GM23248 (cell line): Measurements from ENCODE around the gene CHRNA4. TPM values are rescaled to one million over a fixed set of nuclear protein-coding genes. Genes with fewer than 3 reads are reported as not detected.

Source experiments
- DNase-seq: peaks from one replicate; pipeline ENCODE4 v3.0.0-alpha.2; 2015
- H2AFZ ChIP-seq: fragments of 200-600 bp; sonication (generic); 2 replicates; pipeline ENCODE4 v1.6.1; 2016; ENCODE audit warnings: antibody characterized with exemption
- H3F3A ChIP-seq: fragments of 200-600 bp; sonication (generic); 2 replicates; pipeline ENCODE4 v1.6.1; 2016; ENCODE audit warnings: mild to moderate bottlenecking, antibody characterized with exemption, mixed run types; ENCODE audit not compliant: insufficient read depth
- H3K27ac ChIP-seq: fragments of 200-600 bp; sonication (generic); 2 replicates; pipeline ENCODE4 v1.5.1; 2016; ENCODE audit warnings: mild to moderate bottlenecking
- H3K27me3 ChIP-seq: fragments of 200-600 bp; sonication (generic); replicated peaks from 2 replicates; pipeline ENCODE4 v1.6.1; 2016; ENCODE audit warnings: mild to moderate bottlenecking; ENCODE audit not compliant: insufficient read depth
- H3K36me3 ChIP-seq: fragments of 200-600 bp; sonication (generic); 2 replicates; pipeline ENCODE4 v1.6.1; 2016; ENCODE audit warnings: low read depth, mild to moderate bottlenecking
- H3K4me1 ChIP-seq: fragments of 200-600 bp; sonication (generic); 2 replicates; pipeline ENCODE4 v1.6.1; 2016; ENCODE audit warnings: mild to moderate bottlenecking; ENCODE audit not compliant: insufficient read depth
- H3K4me2 ChIP-seq: fragments of 200-600 bp; sonication (generic); one replicate; pipeline ENCODE4 v1.6.1; 2016; ENCODE audit warnings: mild to moderate bottlenecking; ENCODE audit not compliant: unreplicated experiment
- H3K4me3 ChIP-seq: fragments of 200-600 bp; sonication (generic); 2 replicates; pipeline ENCODE4 v1.5.1; 2016; ENCODE audit warnings: mild to moderate bottlenecking
- H3K79me2 ChIP-seq: fragments of 200-600 bp; sonication (generic); 2 replicates; pipeline ENCODE4 v1.6.1; 2016; ENCODE audit warnings: mild to moderate bottlenecking; ENCODE audit not compliant: insufficient read depth
- H3K9ac ChIP-seq: fragments of 200-600 bp; sonication (generic); 2 replicates; pipeline ENCODE4 v1.6.1; 2016; ENCODE audit warnings: mild to moderate bottlenecking
- H3K9me2 ChIP-seq: fragments of 200-600 bp; sonication (generic); 2 replicates; pipeline ENCODE4 v1.6.1; 2016; ENCODE audit warnings: mixed run types, mild to moderate bottlenecking, moderate library complexity; ENCODE audit not compliant: insufficient read depth
- H3K9me3 ChIP-seq: fragments of 200-600 bp; sonication (generic); one replicate; pipeline ENCODE4 v1.6.1; 2017; ENCODE audit warnings: low read depth
- H4K20me1 ChIP-seq: fragments of 200-600 bp; sonication (generic); 2 replicates; pipeline ENCODE4 v1.6.0; 2016; ENCODE audit not compliant: insufficient read depth
- EZH2 ChIP-seq: fragments of 200-600 bp; sonication (generic); IDR thresholded peaks from 2 replicates; pipeline ENCODE4 v1.6.1; 2018; ENCODE audit warnings: antibody characterized with exemption, mild to moderate bottlenecking; ENCODE audit not compliant: insufficient read depth, poor library complexity, severe bottlenecking
- EZH2phosphoT487 ChIP-seq: fragments of 200-600 bp; sonication (generic); IDR thresholded peaks from 2 replicates; pipeline ENCODE4 v1.6.1; 2018; ENCODE audit warnings: antibody characterized with exemption, moderate library complexity, mild to moderate bottlenecking, low read depth; ENCODE audit not compliant: insufficient read depth
- WGBS, 2 experiments: methylation state at CpG; one replicate each; pipeline ENCODE4 v1.1.6; 2015 to 2017; ENCODE audit warnings: low lambda C conversion rate in 2 of 2, low coverage in 1 of 2; ENCODE audit errors: missing lambda C conversion rate in 2 of 2; 5-methylcytosine and 5-hydroxymethylcytosine counted together
- in situ Hi-C: fragments of 300-500 bp; cut with MboI; formaldehyde crosslinking; loops from 2 replicates; pipeline ENCODE4 v1.15.0; 2020
- polyA plus RNA-seq: library from polyadenylated mRNA; unstranded; fragments of >200 nt; fragmentation: Nextera tagmentation; extraction: Ambion mirVana; gene quantifications from 2 replicates; pipeline ENCODE4 v1.2.1, GENCODE V29; 2016
- total RNA-seq: library from RNA; depleted of rRNA; stranded (reverse); fragments of >200 nt; shearing (Covaris generic); gene quantifications from 2 replicates; pipeline ENCODE4 v1.2.3, GENCODE V29; 2014

Gene CHRNA4
- total and polyA plus RNA-seq, 2 experiments from 2014 or later = not detected

GRCh38 chr20:63303095-63303666, 58.0 kb downstream of the CHRNA4 start:
- no peaks in the 10 kb centered on the region for H3K9me3 ChIP-seq
- WGBS, 2 experiments = 33 to 36% methylated on average over 5 of the region's 5 CpGs
- 0 out of 2 replicates have a peak, but pooled peaks cover 3% of the 10 kb centered on the region for H3F3A ChIP-seq
- no peak overlapping the region for H3K27ac ChIP-seq
- H3K27me3 ChIP-seq = peaks cover 29% of the 10 kb centered on the region
- no peak overlapping the region for H3K9ac ChIP-seq
- no peak for DNase-seq
- no peak overlapping the region for H3K4me2 ChIP-seq
- TF ChIP-seq EZH2phosphoT487 = no peak
- TF ChIP-seq EZH2 = no peak
- no peak overlapping the region for H2AFZ ChIP-seq
- H3K4me3 ChIP-seq = no peak overlapping the region
- H3K36me3 ChIP-seq = no peaks in the 10 kb centered on the region
- H3K9me2 ChIP-seq = no peaks in the 10 kb centered on the region
- H3K4me1 ChIP-seq = no peaks in the 10 kb centered on the region
- H4K20me1 ChIP-seq = no peaks in the 10 kb centered on the region
- no peaks in the 10 kb centered on the region for H3K79me2 ChIP-seq
- in situ Hi-C loops = no loop called here

- in situ Hi-C loops = no loop called here
- no peak overlapping the region for H3K27ac ChIP-seq
- H2AFZ ChIP-seq = no peak overlapping the region
- no peak overlapping the region for H3K9ac ChIP-seq
- H3K36me3 ChIP-seq = no peaks in the 10 kb centered on the region
- 0 out of 2 replicates have a peak, but pooled peaks cover 3% of the 10 kb centered on the region for H3F3A ChIP-seq
- TF ChIP-seq EZH2phosphoT487 (no peak), EZH2 (no peak)
- no peaks in the 10 kb centered on the region for H3K9me2 ChIP-seq
- no peak overlapping the region for H3K4me3 ChIP-seq
- peaks cover 29% of the 10 kb centered on the region for H3K27me3 ChIP-seq
- no peaks in the 10 kb centered on the region for H4K20me1 ChIP-seq
- H3K4me2 ChIP-seq = no peak overlapping the region
- no peak for DNase-seq
- no peaks in the 10 kb centered on the region for H3K4me1 ChIP-seq
- H3K79me2 ChIP-seq = no peaks in the 10 kb centered on the region
- no peaks in the 10 kb centered on the region for H3K9me3 ChIP-seq
- 94 to 96% methylated on average over 1 of the region's 1 CpG for WGBS, 2 experiments
These were observed 59.5 kb downstream of the CHRNA4 start for GRCh38 chr20:63301671-63302070.

GRCh38 chr20:63298731-63299312, 62.3 kb downstream of the CHRNA4 start:
- Histone ChIP-seq H3K36me3 (no peaks in the 10 kb centered on the region), H3K27me3 (peaks cover 50% of the 10 kb centered on the region), H3K9me2 (no peaks in the 10 kb centered on the region), H3K4me3 (no peak overlapping the region), H3K9ac (no peak overlapping the region), H2AFZ (no peak overlapping the region), H3K27ac (no peak overlapping the region), H3K79me2 (no peaks in the 10 kb centered on the region), H3K9me3 (no peaks in the 10 kb centered on the region), H3F3A (0 out of 2 replicates have a peak, but pooled peaks cover 3% of the 10 kb centered on the region), H3K4me1 (no peaks in the 10 kb centered on the region), H4K20me1 (no peaks in the 10 kb centered on the region), H3K4me2 (no peak overlapping the region)
- no peak for TF ChIP-seq EZH2
- TF ChIP-seq EZH2phosphoT487 = no peak
- 65 to 67% methylated on average over 17 of the region's 17 CpGs for WGBS, 2 experiments
- in situ Hi-C loops = no loop called here
- no peak for DNase-seq

GRCh38 chr20:63297796-63298572, 63.2 kb downstream of the CHRNA4 start:
- H3K27me3 ChIP-seq = peaks cover 50% of the 10 kb centered on the region
- no peak overlapping the region for H3K27ac ChIP-seq
- WGBS, 2 experiments = 48 to 55% methylated on average over 16 of the region's 16 CpGs
- no peak overlapping the region for H3K4me3 ChIP-seq
- no peak overlapping the region for H3K9ac ChIP-seq
- H4K20me1 ChIP-seq = no peaks in the 10 kb centered on the region
- H3F3A ChIP-seq = 0 out of 2 replicates have a peak, but pooled peaks cover 3% of the 10 kb centered on the region
- no peaks in the 10 kb centered on the region for H3K9me2 ChIP-seq
- H3K36me3 ChIP-seq = no peaks in the 10 kb centered on the region
- TF ChIP-seq EZH2phosphoT487 = no peak
- TF ChIP-seq EZH2 = no peak
- no peak overlapping the region for H3K4me2 ChIP-seq
- no peak for DNase-seq
- H3K9me3 ChIP-seq = no peaks in the 10 kb centered on the region
- no peaks in the 10 kb centered on the region for H3K4me1 ChIP-seq
- in situ Hi-C loops = no loop called here
- no peak overlapping the region for H2AFZ ChIP-seq
- no peaks in the 10 kb centered on the region for H3K79me2 ChIP-seq
